ENCODE measurements around the gene LIPT2. TPM values are rescaled to one million over a fixed set of nuclear protein-coding genes. Genes with fewer than 3 reads are reported as not detected.

Gene LIPT2
- total RNA-seq, 1 donor from 2014 or later = 1.4 TPM

GRCh38 chr11:74459584-74459983 lies 33.9 kb downstream of the LIPT2 start:
- TF ChIP-seq CTCF (IDR thresholded peaks at IDR 0.05) = no peak
- Mint-ChIP-seq H3K4me3 (ENCODE audit: unreplicated experiment) (no peak overlapping the region), H3K4me1 (ENCODE audit: low read depth) (no peaks in the 10 kb centered on the region), H3K36me3 (ENCODE audit: low read depth) (no peaks in the 10 kb centered on the region), H3K27me3 (ENCODE audit: low read depth) (no peaks in the 10 kb centered on the region), H3K27ac (ENCODE audit: unreplicated experiment) (no peak overlapping the region), H3K9me3 (ENCODE audit: low read depth) (no peaks in the 10 kb centered on the region)
- DNase-seq (ENCODE audit: low spot score) = no peak

GRCh38 chr11:74457356-74457755 lies 36.2 kb downstream of the LIPT2 start:
- Mint-ChIP-seq H3K9me3 (ENCODE audit: low read depth) (no peaks in the 10 kb centered on the region), H3K4me1 (ENCODE audit: low read depth) (no peaks in the 10 kb centered on the region)

GRCh38 chr11:74453373-74453975 lies 40.0 kb downstream of the LIPT2 start:
- DNase-seq (ENCODE audit: low spot score) = no peak
- H3K27ac Mint-ChIP-seq (ENCODE audit: unreplicated experiment) = no peak overlapping the region
- no peaks in the 10 kb centered on the region for H3K36me3 Mint-ChIP-seq (ENCODE audit: low read depth)
- H3K4me3 Mint-ChIP-seq (ENCODE audit: unreplicated experiment) = no peak overlapping the region
- peak; percentile 90 for TF ChIP-seq CTCF (IDR thresholded peaks at IDR 0.05)
- H3K9me3 Mint-ChIP-seq (ENCODE audit: low read depth) = no peaks in the 10 kb centered on the region
- H3K4me1 Mint-ChIP-seq (ENCODE audit: low read depth) = peaks cover 7% of the 10 kb centered on the region
- H3K27me3 Mint-ChIP-seq (ENCODE audit: low read depth) = peaks cover 3% of the 10 kb centered on the region

More at GRCh38 chr11:74457356-74457755, 36.2 kb downstream of the LIPT2 start:
- no peak for DNase-seq (ENCODE audit: low spot score)
- Mint-ChIP-seq H3K27me3 (ENCODE audit: low read depth) (peaks cover 3% of the 10 kb centered on the region), H3K4me3 (ENCODE audit: unreplicated experiment) (no peak overlapping the region), H3K27ac (ENCODE audit: unreplicated experiment) (no peak overlapping the region), H3K36me3 (ENCODE audit: low read depth) (no peaks in the 10 kb centered on the region)
- TF ChIP-seq CTCF (IDR thresholded peaks at IDR 0.05) = no peak

GRCh38 chr11:74452366-74452765 lies 41.2 kb downstream of the LIPT2 start:
- H3K4me3 Mint-ChIP-seq (ENCODE audit: unreplicated experiment) = no peak overlapping the region
- H3K36me3 Mint-ChIP-seq (ENCODE audit: low read depth) = no peaks in the 10 kb centered on the region
- H3K27me3 Mint-ChIP-seq (ENCODE audit: low read depth) = peaks cover 3% of the 10 kb centered on the region
- peaks cover 7% of the 10 kb centered on the region for H3K4me1 Mint-ChIP-seq (ENCODE audit: low read depth)
- DNase-seq (ENCODE audit: low spot score) = no peak
- no peak for TF ChIP-seq CTCF (IDR thresholded peaks at IDR 0.05)
- no peak overlapping the region for H3K27ac Mint-ChIP-seq (ENCODE audit: unreplicated experiment)
- H3K9me3 Mint-ChIP-seq (ENCODE audit: low read depth) = no peaks in the 10 kb centered on the region

GRCh38 chr11:74450318-74450717 lies 43.2 kb downstream of the LIPT2 start:
- Mint-ChIP-seq H3K36me3 (ENCODE audit: low read depth) (no peaks in the 10 kb centered on the region), H3K9me3 (ENCODE audit: low read depth) (no peaks in the 10 kb centered on the region), H3K27me3 (ENCODE audit: low read depth) (peaks cover 3% of the 10 kb centered on the region), H3K4me3 (ENCODE audit: unreplicated experiment) (no peak overlapping the region), H3K4me1 (ENCODE audit: low read depth) (peaks cover 16% of the 10 kb centered on the region), H3K27ac (ENCODE audit: unreplicated experiment) (no peak overlapping the region)
- TF ChIP-seq CTCF (IDR thresholded peaks at IDR 0.05) = no peak
- DNase-seq (ENCODE audit: low spot score) = no peak

All from chondrocyte (in vitro differentiated cells).